Natural killer cell treated with Interleukin-12 subunit alpha and Interleukin-12 subunit beta and Interleukin-15 and Interleukin-18, amount 100 ng/mL, for 72 hours (primary cell): ENCODE data around the gene KNTC1. TPM values are rescaled to one million over a fixed set of nuclear protein-coding genes. Genes with fewer than 3 reads are reported as not detected.

Source experiments
- ATAC-seq, 2 donors: fragments of 150-1000 bp; cut with Tn5 transposase in 1 of 2; sonication (Bioruptor Pico), chemical (Tn5 transposase) in 1 of 2; 2 replicates each; pipeline ENCODE4 v1.10.0; 2021
- DNase-seq: peaks from one replicate; pipeline ENCODE4 v3.0.0; 2022; ENCODE audit warnings: low spot score
- H3K27ac Mint-ChIP-seq, 2 donors: 1 replicate in 1 of 2; 2 replicates in 1 of 2; pipeline ENCODE4 v1.8.0; 2022; ENCODE audit warnings: mixed read lengths in 2 of 2, mild to moderate bottlenecking in 1 of 2, moderate library complexity in 1 of 2
- H3K27me3 Mint-ChIP-seq, 2 donors: 1 replicate in 1 of 2; 2 replicates in 1 of 2; pipeline ENCODE4 v1.8.0; 2022; ENCODE audit warnings: mixed read lengths in 2 of 2
- H3K36me3 Mint-ChIP-seq: one replicate; pipeline ENCODE4 v1.8.0; 2022; ENCODE audit warnings: mixed read lengths
- H3K4me1 Mint-ChIP-seq, 2 donors: 1 replicate in 1 of 2; 2 replicates in 1 of 2; pipeline ENCODE4 v1.8.0; 2022; ENCODE audit warnings: low read depth in 2 of 2, mixed read lengths in 2 of 2, mild to moderate bottlenecking in 1 of 2
- H3K4me3 Mint-ChIP-seq: one replicate; pipeline ENCODE4 v1.8.0; 2022; ENCODE audit warnings: mixed read lengths
- H3K9me3 Mint-ChIP-seq: 2 replicates; pipeline ENCODE4 v1.8.0; 2022; ENCODE audit warnings: mixed read lengths
- total RNA-seq, 2 donors: library from RNA; stranded (reverse); gene quantifications; one replicate each; pipeline ENCODE4 v1.2.3, GENCODE V29; 2022

KNTC1 gene
- total RNA-seq, 2 donors from 2014 or later, result 65.1 to 187 TPM

DNA sequence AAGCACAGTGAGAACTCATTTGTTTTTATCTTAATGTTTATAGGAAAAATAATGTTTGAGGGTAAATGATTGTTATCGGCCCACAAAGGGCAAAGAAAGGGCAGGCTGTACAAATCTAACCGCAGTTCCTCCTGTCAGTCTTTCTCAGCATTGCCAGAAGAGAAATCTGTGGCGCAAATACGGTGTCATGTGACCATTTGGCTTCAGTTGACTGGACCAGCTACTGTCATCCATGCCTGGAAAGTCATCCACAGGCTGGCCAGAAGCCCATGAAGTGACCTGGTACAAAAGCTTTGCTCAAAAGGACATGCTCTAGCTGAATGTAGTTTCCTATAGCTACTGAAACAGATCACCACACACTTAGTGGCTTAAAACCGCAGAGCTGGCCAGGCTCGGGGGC, 132.5 kb downstream of the KNTC1 start:
- no peak overlapping the region for H3K4me3 Mint-ChIP-seq
- H3K36me3 Mint-ChIP-seq, result no peaks in the 10 kb centered on the region
- no peak for ATAC-seq
- no peak for DNase-seq
- no peak overlapping the region for H3K27ac Mint-ChIP-seq
- no peaks in the 10 kb centered on the region for H3K9me3 Mint-ChIP-seq
- no peaks in the 10 kb centered on the region for H3K27me3 Mint-ChIP-seq
- H3K4me1 Mint-ChIP-seq, result no peaks in the 10 kb centered on the region

DNA sequence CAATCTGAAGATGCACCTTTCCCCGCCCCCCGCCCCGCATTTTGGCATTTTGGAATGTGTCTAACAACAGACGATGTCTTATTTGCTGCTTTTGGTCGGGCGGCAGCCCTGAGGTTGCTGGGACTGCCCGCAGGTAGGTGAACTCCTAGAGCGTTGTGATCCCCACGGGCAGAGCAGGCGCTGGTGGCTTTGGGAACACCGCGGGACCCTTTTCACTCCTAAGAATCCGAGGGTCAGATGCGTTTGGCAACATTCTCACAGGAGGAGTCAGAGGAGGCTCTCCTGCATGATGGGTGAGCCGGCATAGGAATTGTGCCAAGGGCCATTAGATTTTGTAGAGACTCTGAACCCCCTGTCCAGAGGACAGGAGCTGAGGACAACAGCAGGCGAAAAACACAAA, 134.2 kb downstream of the KNTC1 start:
- ATAC-seq (no peak), DNase-seq (no peak)
- no peaks in the 10 kb centered on the region for H3K9me3 Mint-ChIP-seq
- H3K36me3 Mint-ChIP-seq, result no peaks in the 10 kb centered on the region
- H3K4me1 Mint-ChIP-seq, result no peaks in the 10 kb centered on the region
- H3K27me3 Mint-ChIP-seq, result no peaks in the 10 kb centered on the region
- H3K4me3 Mint-ChIP-seq, result no peak overlapping the region
- H3K27ac Mint-ChIP-seq, result no peak overlapping the region

DNA sequence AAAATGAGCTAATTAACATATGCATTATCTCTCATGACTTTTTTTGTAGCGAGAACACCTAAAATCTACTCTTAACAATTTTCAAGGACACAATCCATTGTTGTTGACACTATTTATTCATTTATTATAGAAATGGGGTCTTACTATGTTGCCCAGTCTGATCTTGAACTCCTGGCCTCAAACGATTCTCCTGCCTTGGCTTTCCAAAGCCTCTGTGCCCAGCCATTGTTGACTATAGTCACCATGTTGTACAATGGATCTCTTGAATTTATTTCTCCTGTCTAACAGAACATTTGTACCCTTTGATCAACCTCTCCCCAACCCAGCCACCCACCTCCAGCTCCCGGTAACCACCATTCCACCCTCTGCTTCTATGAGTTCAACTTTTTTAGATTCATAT, 134.9 kb downstream of the KNTC1 start:
- H3K36me3 Mint-ChIP-seq, result no peaks in the 10 kb centered on the region
- no peaks in the 10 kb centered on the region for H3K27me3 Mint-ChIP-seq
- no peak for DNase-seq
- no peaks in the 10 kb centered on the region for H3K9me3 Mint-ChIP-seq
- ATAC-seq, result no peak
- no peaks in the 10 kb centered on the region for H3K4me1 Mint-ChIP-seq
- no peak overlapping the region for H3K4me3 Mint-ChIP-seq
- H3K27ac Mint-ChIP-seq, result no peak overlapping the region

DNA sequence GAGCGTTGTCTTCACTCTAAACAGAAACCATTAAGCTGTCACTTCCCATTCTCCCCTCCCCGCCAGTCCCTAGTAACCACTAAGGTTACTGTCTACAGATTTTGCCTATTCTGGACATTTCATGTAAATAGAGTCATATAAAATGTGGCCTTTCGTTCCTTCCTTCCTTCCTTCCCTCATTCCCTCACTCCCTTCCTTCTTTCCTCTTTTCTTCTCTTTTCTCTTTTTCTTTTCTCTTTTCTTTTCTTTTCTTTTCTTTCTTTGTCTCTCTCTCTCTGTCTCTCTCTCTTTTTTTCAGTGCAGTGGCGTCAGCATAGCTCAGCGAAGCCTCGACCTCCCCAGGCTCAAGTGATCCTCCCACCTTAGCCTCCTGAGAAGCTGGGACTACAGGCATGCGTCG, 138.3 kb downstream of the KNTC1 start:
- Mint-ChIP-seq H3K27ac (no peak overlapping the region), H3K9me3 (no peaks in the 10 kb centered on the region), H3K36me3 (no peaks in the 10 kb centered on the region), H3K27me3 (no peaks in the 10 kb centered on the region), H3K4me3 (no peak overlapping the region), H3K4me1 (no peaks in the 10 kb centered on the region)
- DNase-seq, result no peak
- ATAC-seq, result no peak

DNA sequence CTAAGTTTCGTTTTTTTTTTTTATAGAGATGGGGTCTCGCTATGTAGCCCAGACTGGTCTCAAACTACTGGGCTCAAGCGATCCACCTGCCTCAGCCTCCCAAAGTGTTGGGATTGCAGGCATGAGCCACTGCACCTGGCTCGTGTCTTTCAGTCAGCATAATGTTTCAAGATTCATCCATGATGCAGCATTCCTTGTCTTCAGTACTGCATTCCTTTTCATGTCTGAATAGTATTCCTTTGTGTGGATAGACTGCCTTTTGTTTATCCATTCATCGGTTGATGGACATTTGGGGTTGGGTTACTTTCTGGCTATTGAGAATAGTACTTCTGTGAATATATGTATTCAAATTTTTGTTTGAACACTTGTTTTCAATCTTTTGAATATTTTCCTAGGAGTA, 138.7 kb downstream of the KNTC1 start:
- no peaks in the 10 kb centered on the region for H3K4me1 Mint-ChIP-seq
- no peaks in the 10 kb centered on the region for H3K36me3 Mint-ChIP-seq
- H3K9me3 Mint-ChIP-seq, result no peaks in the 10 kb centered on the region
- H3K4me3 Mint-ChIP-seq, result no peak overlapping the region
- H3K27me3 Mint-ChIP-seq, result no peaks in the 10 kb centered on the region
- no peak overlapping the region for H3K27ac Mint-ChIP-seq
- no peak for ATAC-seq
- no peak for DNase-seq

DNA sequence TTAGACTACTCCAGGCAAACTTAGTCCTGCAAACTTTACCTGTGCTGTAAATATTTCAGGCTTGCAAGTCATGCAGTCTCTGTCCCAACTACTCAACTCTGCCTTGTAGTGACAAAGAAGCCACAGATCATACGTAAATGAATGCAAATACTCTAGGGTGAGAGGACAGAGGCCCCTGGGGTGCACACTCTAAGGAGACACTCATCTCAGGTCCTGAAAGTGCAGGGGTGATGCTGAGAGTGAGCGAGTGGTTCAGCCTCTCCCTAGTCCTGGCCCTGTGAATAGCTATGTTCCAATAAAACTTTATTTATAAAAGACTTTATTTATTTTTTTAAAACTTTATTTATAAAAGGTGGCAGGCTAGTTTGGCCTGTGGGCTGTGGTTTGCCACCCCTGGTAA, 141.2 kb downstream of the KNTC1 start:
- DNase-seq, result no peak
- no peak for ATAC-seq
- H3K27me3 Mint-ChIP-seq, result peaks cover 0 to 5% of the 10 kb centered on the region in 2 donors

DNA sequence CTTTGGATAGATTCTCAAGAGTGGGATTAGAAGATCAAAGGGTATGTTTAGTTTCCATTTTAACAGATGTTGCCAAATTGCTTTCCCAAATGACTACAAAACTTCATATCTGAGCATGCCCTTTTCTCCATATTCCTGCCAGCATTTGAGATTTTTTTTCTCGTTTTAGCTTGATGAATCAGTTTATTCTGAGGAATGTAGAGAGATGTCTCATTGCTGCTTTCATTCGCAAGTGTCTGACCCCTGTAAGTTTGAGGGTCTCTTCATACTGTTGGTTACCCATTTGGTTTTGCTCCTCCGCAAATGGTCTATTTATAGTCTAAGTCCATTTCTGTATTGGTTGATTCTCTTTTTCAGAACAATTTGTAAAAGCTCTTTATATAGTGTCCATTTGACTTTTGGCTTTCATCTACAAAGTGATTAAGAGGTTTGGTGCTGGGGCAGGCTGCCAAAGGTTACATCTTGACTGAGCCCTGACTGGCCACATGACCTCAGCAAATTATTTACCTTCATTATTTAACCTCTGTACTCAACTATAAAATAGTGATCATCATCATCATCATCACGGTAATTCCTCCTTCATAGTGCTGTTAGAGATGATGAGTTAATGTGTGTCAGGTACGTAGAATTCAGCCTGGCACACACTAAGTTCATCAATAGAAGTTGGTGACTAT, 142.5 kb downstream of the KNTC1 start:
- Mint-ChIP-seq H3K27ac (no peak overlapping the region), H3K4me3 (no peak overlapping the region), H3K4me1 (no peaks in the 10 kb centered on the region), H3K27me3 (peaks cover 2 to 11% of the 10 kb centered on the region in 2 donors), H3K36me3 (no peaks in the 10 kb centered on the region), H3K9me3 (no peaks in the 10 kb centered on the region)
- ATAC-seq (no peak), DNase-seq (no peak)

More for the DNA sequence above, 141.2 kb downstream of the KNTC1 start:
- no peak overlapping the region for H3K27ac Mint-ChIP-seq
- H3K4me3 Mint-ChIP-seq, result no peak overlapping the region
- H3K9me3 Mint-ChIP-seq, result no peaks in the 10 kb centered on the region
- no peaks in the 10 kb centered on the region for H3K4me1 Mint-ChIP-seq
- no peaks in the 10 kb centered on the region for H3K36me3 Mint-ChIP-seq

- DNase-seq, result no peak
- H3K4me1 Mint-ChIP-seq, result no peaks in the 10 kb centered on the region
- H3K4me3 Mint-ChIP-seq, result no peak overlapping the region
- peaks cover 7 to 18% of the 10 kb centered on the region in 2 donors for H3K27me3 Mint-ChIP-seq
- no peaks in the 10 kb centered on the region for H3K9me3 Mint-ChIP-seq
- H3K36me3 Mint-ChIP-seq, result no peaks in the 10 kb centered on the region
- H3K27ac Mint-ChIP-seq, result no peak overlapping the region
- no peak for ATAC-seq
Measured at GRCh38 chr12:122672515-122672914, 145.5 kb downstream of the KNTC1 start.

Other genes with a start within 250 kb of the KNTC1 start
- 100 to 1,000 TPM in 1 of 2 donors, 10 to 100 TPM in 1; 75.4 to 108 TPM for gene CLIP1, start 104.6 kb upstream of the KNTC1 start, total RNA-seq
- 10 to 100 TPM; 37.0 to 42.7 TPM for gene ZCCHC8, start 26.3 kb upstream of the KNTC1 start, total RNA-seq
- 100 to 1,000 TPM in 1 of 2 donors, 10 to 100 TPM in 1; 93.7 to 111 TPM for gene RSRC2, start 313 bp upstream of the KNTC1 start, total RNA-seq
- under 1 TPM in 1 of 2 donors, not detected in 1; 0.64 TPM for gene HCAR2, start 176.1 kb downstream of the KNTC1 start, total RNA-seq
- gene HCAR3, start 189.6 kb downstream of the KNTC1 start, total RNA-seq, result under 1 TPM in 1 of 2 donors, not detected in 1; 0.50 TPM
- not detected for gene HCAR1, start 203.6 kb downstream of the KNTC1 start, total RNA-seq
- 10 to 100 TPM; 51.8 to 56.7 TPM for gene DENR, start 225.6 kb downstream of the KNTC1 start, total RNA-seq
- under 1 TPM; 0.50 TPM for gene CCDC62, start 247.3 kb downstream of the KNTC1 start, total RNA-seq